ENCODE results near the gene SPATA4.

The SPATA4 gene

DNA sequence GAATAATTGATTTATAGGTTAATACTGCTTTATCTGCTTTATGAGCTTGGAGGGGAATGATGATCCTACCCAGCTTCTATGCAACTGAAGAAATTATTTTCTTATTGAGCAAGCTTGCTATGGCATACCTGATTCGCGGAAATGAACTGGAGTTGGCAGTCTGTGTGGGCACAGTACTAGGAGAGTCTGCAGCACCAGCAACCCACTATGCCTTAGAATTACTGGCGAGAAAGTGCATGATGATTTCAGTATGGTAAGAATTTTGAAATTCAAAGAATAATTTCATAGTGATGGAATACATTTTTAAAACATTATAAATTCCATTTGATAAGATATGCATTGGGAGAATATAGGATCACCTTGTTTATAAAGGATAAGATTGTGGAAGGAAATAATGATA lies 32.3 kb downstream of the SPATA4 start:
- H3K27ac Mint-ChIP-seq, result no peak overlapping the region
- no peaks in the 10 kb centered on the region for H3K9me3 Mint-ChIP-seq
- ATAC-seq (replicated peaks), result no peak
- peaks cover 0 to 3% of the 10 kb centered on the region in 2 donors for H3K36me3 Mint-ChIP-seq
- no peaks in the 10 kb centered on the region for H3K27me3 Mint-ChIP-seq
- DNase-seq, result no peak
- H3K4me3 Mint-ChIP-seq, result no peak overlapping the region
- H3K4me1 Mint-ChIP-seq, result no peaks in the 10 kb centered on the region

DNA sequence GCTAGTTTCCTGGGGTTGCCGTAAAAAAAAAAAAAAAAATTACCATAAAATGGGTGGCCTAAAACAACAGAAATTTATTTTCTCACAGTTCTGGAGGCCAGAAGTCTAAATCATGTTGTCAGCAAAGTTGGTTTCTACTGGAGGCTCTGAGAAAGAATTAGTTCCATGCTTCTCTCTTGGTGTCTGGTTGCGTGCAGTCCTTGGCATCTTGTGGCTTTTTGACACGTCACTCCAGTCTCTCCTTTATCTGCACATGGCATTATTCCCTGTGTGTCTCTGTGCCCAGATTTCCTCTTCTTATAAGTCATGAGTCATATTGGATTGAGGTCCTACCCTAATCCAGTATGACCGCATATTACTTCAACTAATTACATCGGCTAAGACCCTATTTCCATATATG lies 38.7 kb downstream of the SPATA4 start:
- DNase-seq, result no peak
- H3K9me3 Mint-ChIP-seq, result no peaks in the 10 kb centered on the region
- no peak overlapping the region for H3K4me3 Mint-ChIP-seq
- ATAC-seq (replicated peaks), result no peak
- H3K27ac Mint-ChIP-seq, result no peak overlapping the region
- no peaks in the 10 kb centered on the region for H3K36me3 Mint-ChIP-seq
- no peaks in the 10 kb centered on the region for H3K4me1 Mint-ChIP-seq
- H3K27me3 Mint-ChIP-seq, result no peaks in the 10 kb centered on the region

DNA sequence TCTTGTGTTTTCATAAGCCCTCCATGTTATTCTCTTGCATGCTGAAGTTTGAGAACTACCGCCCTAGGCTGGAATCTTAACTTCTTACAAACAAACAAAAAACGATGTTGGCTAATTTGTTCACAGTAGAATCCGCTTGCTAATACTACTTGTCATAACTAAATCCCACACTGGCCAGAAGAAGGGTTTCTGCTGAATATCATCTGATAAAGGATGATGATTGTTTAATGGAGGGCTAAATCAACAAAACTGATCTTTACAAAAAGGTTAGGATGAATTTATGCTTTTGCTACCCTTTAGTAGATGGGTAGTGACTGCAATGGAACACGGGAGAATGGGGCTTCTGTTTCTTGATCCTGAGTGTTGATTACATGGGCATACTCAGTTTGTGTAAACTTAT lies 42.3 kb downstream of the SPATA4 start:
- no peaks in the 10 kb centered on the region for H3K9me3 Mint-ChIP-seq
- H3K4me1 Mint-ChIP-seq, result no peaks in the 10 kb centered on the region
- H3K27me3 Mint-ChIP-seq, result no peaks in the 10 kb centered on the region
- no peak for DNase-seq
- H3K4me3 Mint-ChIP-seq, result no peak overlapping the region
- H3K27ac Mint-ChIP-seq, result no peak overlapping the region
- no peaks in the 10 kb centered on the region for H3K36me3 Mint-ChIP-seq
- ATAC-seq (replicated peaks), result no peak

DNA sequence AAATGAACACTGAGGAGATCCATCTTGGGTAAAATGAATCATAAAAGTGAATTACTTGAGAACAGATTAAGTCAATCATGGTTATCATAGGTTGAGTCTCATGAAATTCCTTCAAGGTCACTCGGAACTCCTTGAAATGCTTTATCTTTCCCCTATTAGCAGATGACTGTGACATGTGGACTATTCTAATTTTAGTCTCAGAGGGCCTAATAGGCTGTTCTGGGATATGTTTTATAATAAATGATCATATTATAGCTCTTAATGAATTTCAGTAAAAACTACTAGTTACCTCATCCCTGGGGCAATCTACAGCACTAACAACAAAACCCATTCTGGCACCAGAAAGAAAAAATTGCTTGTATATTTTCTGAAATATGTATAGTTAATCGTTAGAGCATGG lies 44.7 kb downstream of the SPATA4 start:
- Mint-ChIP-seq H3K27me3 (no peaks in the 10 kb centered on the region), H3K4me3 (no peak overlapping the region), H3K9me3 (no peaks in the 10 kb centered on the region), H3K36me3 (no peaks in the 10 kb centered on the region), H3K4me1 (no peaks in the 10 kb centered on the region), H3K27ac (no peak overlapping the region)
- ATAC-seq (replicated peaks), result no peak
- no peak for DNase-seq

DNA sequence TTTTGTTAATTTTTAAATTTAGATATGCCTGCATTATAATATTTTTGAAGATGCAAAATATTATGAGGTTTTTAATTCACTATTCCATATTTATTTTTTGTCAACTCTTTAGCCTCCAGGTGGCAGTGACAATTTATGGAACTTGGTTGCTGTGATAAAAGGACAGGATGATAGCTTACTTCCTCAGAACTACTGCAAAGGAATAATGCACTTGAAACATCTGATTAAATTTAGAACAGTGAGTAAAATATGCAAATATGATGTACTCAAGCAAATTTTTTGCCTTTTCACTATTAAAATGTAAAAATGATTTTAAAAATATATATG lies 45.1 kb downstream of the SPATA4 start:
- H3K27me3 Mint-ChIP-seq, result no peaks in the 10 kb centered on the region
- H3K27ac Mint-ChIP-seq, result no peak overlapping the region
- no peak overlapping the region for H3K4me3 Mint-ChIP-seq
- ATAC-seq (replicated peaks) (no peak), DNase-seq (no peak)
- no peaks in the 10 kb centered on the region for H3K4me1 Mint-ChIP-seq
- H3K36me3 Mint-ChIP-seq, result no peaks in the 10 kb centered on the region
- H3K9me3 Mint-ChIP-seq, result no peaks in the 10 kb centered on the region

DNA sequence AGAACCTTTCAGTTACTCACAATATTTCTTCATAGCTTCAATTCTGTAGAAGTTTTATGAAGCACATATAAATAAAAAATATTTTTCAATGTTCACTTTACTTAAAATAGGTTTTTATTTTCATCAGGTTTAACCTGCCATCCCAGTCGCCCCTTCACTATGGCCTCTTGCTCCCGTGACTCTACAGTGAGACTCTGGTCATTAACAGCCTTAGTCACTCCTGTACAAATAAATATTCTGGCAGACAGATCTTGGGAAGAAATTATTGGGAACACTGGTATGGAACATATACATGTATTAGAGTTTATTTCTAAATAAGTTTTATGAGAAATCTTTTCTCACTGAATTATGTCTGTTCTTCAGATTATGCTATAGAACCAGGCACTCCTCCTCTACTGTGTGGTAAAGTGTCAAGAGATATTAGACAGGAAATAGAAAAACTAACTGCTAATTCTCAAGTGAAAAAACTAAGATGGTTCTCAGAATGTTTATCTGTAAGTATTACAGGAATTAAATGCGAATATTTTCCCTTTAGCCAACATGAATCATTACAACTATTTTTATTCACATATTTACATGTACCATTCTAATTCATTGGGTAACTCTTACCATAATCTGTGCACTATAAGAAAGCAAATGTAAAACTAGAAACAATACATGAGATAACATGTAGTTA lies 45.6 kb downstream of the SPATA4 start:
- DNase-seq (no peak), ATAC-seq (replicated peaks) (no peak)
- no peak overlapping the region for H3K4me3 Mint-ChIP-seq
- H3K27me3 Mint-ChIP-seq, result no peaks in the 10 kb centered on the region
- no peak overlapping the region for H3K27ac Mint-ChIP-seq
- no peaks in the 10 kb centered on the region for H3K9me3 Mint-ChIP-seq
- H3K36me3 Mint-ChIP-seq, result no peaks in the 10 kb centered on the region
- no peaks in the 10 kb centered on the region for H3K4me1 Mint-ChIP-seq

DNA sequence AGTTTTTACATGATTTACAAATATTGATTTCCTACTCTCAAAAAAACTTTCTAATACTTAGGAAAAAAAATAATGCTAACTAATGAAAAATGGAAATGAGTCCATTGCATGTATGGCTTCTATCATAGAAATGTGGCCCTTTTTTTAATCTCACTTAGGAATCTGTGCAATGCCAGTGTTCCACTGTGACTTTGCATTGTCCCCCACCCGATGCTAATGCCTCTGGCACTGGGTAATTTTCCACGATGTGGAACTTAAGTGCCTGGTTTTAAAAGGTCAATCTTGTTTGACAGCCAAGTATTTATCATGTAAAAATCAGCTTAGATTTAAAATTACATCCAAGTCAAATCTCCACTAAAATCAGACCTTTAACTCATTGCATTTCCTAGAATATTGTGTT lies 53.1 kb downstream of the SPATA4 start:
- H3K4me1 Mint-ChIP-seq, result no peaks in the 10 kb centered on the region
- H3K36me3 Mint-ChIP-seq, result no peaks in the 10 kb centered on the region
- no peak for ATAC-seq (replicated peaks)
- no peak overlapping the region for H3K4me3 Mint-ChIP-seq
- H3K27me3 Mint-ChIP-seq, result no peaks in the 10 kb centered on the region
- no peaks in the 10 kb centered on the region for H3K9me3 Mint-ChIP-seq
- DNase-seq, result no peak
- H3K27ac Mint-ChIP-seq, result no peak overlapping the region

DNA sequence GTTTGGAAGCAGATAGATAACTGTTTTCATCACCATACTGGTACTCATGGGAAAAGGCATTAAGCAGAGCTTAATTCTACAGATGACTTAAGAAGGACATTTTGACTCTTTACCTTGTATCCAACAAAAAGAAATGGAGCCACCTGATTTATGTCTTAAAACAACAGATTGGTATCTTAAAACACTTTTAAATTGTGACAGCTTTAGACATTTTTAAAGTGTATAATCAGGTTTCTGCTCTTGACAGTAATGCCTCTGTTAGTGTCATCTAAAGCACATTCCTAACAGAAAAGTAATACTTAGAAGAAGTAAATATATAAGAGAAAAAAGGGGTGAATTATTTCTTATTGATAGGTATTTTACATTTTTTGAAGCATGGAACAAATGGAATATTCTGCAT lies 55.9 kb downstream of the SPATA4 start:
- Mint-ChIP-seq H3K36me3 (no peaks in the 10 kb centered on the region), H3K4me1 (no peaks in the 10 kb centered on the region), H3K9me3 (no peaks in the 10 kb centered on the region), H3K4me3 (no peak overlapping the region), H3K27ac (no peak overlapping the region), H3K27me3 (no peaks in the 10 kb centered on the region)
- DNase-seq (no peak), ATAC-seq (replicated peaks) (no peak)

DNA sequence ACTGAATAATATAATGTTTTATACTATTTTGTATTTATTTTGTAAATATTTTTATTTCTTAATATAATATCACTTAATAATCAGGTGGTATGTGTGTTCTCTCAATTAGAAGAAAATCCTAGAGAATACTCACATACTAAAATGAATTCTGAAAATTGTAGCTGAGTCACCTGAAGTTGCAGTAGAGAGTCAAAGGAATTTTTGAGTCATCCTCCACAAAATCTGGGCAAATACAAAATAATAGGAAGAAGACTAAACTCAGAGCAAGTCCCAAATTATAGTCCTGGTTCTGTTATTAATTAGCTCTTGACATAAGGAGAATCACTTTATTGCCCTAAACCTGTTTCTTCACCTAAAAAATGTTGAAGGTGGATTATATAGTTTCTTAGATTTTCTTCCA lies 57.8 kb downstream of the SPATA4 start:
- Mint-ChIP-seq H3K27me3 (no peaks in the 10 kb centered on the region), H3K27ac (no peak overlapping the region), H3K4me1 (no peaks in the 10 kb centered on the region), H3K9me3 (no peaks in the 10 kb centered on the region), H3K36me3 (no peaks in the 10 kb centered on the region), H3K4me3 (no peak overlapping the region)
- DNase-seq (no peak), ATAC-seq (replicated peaks) (no peak)

DNA sequence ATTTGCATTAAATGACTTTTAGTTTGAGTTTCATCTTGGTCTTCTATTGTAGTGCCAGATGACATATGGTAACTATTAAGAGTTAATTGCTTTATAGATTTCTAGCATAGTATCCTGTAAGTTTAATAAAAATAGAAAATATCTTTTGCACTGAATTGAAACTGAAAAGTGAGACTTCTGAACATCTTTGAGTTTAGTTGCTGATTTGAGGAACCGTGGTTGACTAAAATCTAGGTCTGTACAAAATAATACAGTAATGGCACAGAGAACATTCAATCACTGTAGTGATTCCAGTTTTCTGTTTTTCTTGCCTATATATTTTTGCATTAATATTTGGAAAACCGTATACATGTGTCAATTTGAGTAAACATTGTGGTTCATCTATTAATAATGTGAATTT lies 60.7 kb downstream of the SPATA4 start:
- no peak for DNase-seq
- Mint-ChIP-seq H3K27ac (no peak overlapping the region), H3K9me3 (no peaks in the 10 kb centered on the region)

More for the DNA sequence above, 60.7 kb downstream of the SPATA4 start:
- Mint-ChIP-seq H3K27me3 (no peaks in the 10 kb centered on the region), H3K36me3 (no peaks in the 10 kb centered on the region), H3K4me1 (no peaks in the 10 kb centered on the region), H3K4me3 (no peak overlapping the region)
- no peak for ATAC-seq (replicated peaks)
